Sigmoid colon (tissue), 4 donors: ENCODE results near the gene ZBTB7B.

ENCODE experiments used
- EP300 ChIP-seq, 4 donors: sonication (generic); formaldehyde crosslinking; IDR thresholded peaks; one replicate each; pipeline ENCODE4 v1.6.1; 2017; ENCODE audit warnings: antibody characterized with exemption in 4 of 4
- POLR2A ChIP-seq, 2 donors: fragments of 450-650 bp; IDR thresholded peaks; one replicate each; pipeline ENCODE4 v1.6.1; 2016; ENCODE audit warnings: antibody characterized with exemption in 2 of 2, mild to moderate bottlenecking in 2 of 2, moderate library complexity in 2 of 2
- POLR2AphosphoS5 ChIP-seq, 4 donors: sonication (generic); formaldehyde crosslinking; IDR thresholded peaks; one replicate each; pipeline ENCODE4 v1.6.1; 2017; ENCODE audit warnings: antibody characterized with exemption in 4 of 4
- TF ChIP-seq, protein P1 (sequence below), 4 experiments: fragments of 450-650 bp in 3 of 4; fragments of 200-600 bp in 1 of 4; IDR thresholded peaks; one replicate each; pipeline ENCODE4 v1.5.1; 2016 to 2019; ENCODE audit warnings: antibody characterized with exemption in 4 of 4, mild to moderate bottlenecking in 3 of 4, moderate library complexity in 2 of 4

DNA sequence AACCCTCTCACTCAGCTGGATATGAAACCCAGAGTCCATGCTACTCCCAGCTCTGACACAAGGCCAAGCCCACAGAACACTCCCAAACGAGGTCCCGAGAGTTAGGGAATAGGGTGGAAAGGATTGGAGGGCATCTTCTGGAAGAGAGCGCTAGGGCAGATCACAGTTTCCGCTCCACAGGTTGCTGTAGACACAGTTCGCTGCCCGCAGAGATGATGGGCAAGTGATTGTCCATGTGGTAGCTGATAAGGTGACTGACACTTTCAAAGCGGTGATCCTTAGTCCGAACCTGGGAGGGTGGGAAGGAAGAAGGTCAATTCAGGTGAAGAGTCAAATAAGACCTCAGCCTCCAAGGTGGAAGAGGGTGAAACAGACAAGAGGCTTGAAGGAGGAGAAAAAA lies 39.0 kb upstream of the ZBTB7B start:
- TF ChIP-seq EP300 (IDR thresholded peaks at IDR 0.05) (no peak), POLR2A (IDR thresholded peaks at IDR 0.05) (no peak), POLR2AphosphoS5 (IDR thresholded peaks at IDR 0.05) (no peak)
- TF ChIP-seq, protein P1, sequence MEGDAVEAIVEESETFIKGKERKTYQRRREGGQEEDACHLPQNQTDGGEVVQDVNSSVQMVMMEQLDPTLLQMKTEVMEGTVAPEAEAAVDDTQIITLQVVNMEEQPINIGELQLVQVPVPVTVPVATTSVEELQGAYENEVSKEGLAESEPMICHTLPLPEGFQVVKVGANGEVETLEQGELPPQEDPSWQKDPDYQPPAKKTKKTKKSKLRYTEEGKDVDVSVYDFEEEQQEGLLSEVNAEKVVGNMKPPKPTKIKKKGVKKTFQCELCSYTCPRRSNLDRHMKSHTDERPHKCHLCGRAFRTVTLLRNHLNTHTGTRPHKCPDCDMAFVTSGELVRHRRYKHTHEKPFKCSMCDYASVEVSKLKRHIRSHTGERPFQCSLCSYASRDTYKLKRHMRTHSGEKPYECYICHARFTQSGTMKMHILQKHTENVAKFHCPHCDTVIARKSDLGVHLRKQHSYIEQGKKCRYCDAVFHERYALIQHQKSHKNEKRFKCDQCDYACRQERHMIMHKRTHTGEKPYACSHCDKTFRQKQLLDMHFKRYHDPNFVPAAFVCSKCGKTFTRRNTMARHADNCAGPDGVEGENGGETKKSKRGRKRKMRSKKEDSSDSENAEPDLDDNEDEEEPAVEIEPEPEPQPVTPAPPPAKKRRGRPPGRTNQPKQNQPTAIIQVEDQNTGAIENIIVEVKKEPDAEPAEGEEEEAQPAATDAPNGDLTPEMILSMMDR (IDR thresholded peaks at IDR 0.05): no peak
